Measurements from ENCODE around the gene ARHGAP5. TPM values are rescaled to one million over a fixed set of nuclear protein-coding genes. Genes with fewer than 3 reads are reported as not detected.

ARHGAP5 gene
- total RNA-seq, 1 donor, result 88.7 TPM

GRCh38 chr14:32072676-32073075 is 4.4 kb upstream of the ARHGAP5 start:
- H2AFZ ChIP-seq (ENCODE audit: low read length), result no peak overlapping the region
- H3K79me2 ChIP-seq (ENCODE audit: insufficient read depth, low read length), result peaks cover 2% of the 10 kb centered on the region
- no peaks in the 10 kb centered on the region for H3K9me3 ChIP-seq (ENCODE audit: low read depth, low read length)
- H3K4me1 ChIP-seq (ENCODE audit: insufficient read depth, low read length), result peaks cover 3% of the 10 kb centered on the region
- TF ChIP-seq CTCF (IDR thresholded peaks at IDR 0.05; ENCODE audit: extremely low read depth, low read depth, low read length), result no peak
- no peaks in the 10 kb centered on the region for H3K36me3 ChIP-seq (ENCODE audit: insufficient read depth, low read length)
- DNase-seq (ENCODE audit: insufficient read length, low spot score, missing footprints), result no peak
- no peak overlapping the region for H3K4me3 ChIP-seq (ENCODE audit: insufficient read depth, low read length)
- H3K4me2 ChIP-seq (ENCODE audit: insufficient read depth, low read length), result no peak overlapping the region
- no peak overlapping the region for H3K27ac ChIP-seq (ENCODE audit: low read depth, low read length)
- H3K27me3 ChIP-seq (ENCODE audit: insufficient read depth, low read length), result peaks cover 3% of the 10 kb centered on the region
- no peaks in the 10 kb centered on the region for H4K20me1 ChIP-seq (ENCODE audit: insufficient read depth, low read length)

- peaks cover 6% of the 10 kb centered on the region for H4K20me1 ChIP-seq (ENCODE audit: insufficient read depth, low read length)
- no peaks in the 10 kb centered on the region for H3K9me3 ChIP-seq (ENCODE audit: low read depth, low read length)
- no peak overlapping the region for H2AFZ ChIP-seq (ENCODE audit: low read length)
- peaks cover 8% of the 10 kb centered on the region for H3K4me1 ChIP-seq (ENCODE audit: insufficient read depth, low read length)
- peak; percentile 95 for DNase-seq (ENCODE audit: insufficient read length, low spot score, missing footprints)
- peak; percentile 75 for TF ChIP-seq CTCF (IDR thresholded peaks at IDR 0.05; ENCODE audit: extremely low read depth, low read depth, low read length)
- H3K4me2 ChIP-seq (ENCODE audit: insufficient read depth, low read length), result no peak overlapping the region
- H3K4me3 ChIP-seq (ENCODE audit: insufficient read depth, low read length), result no peak overlapping the region
- peaks cover 3% of the 10 kb centered on the region for H3K27me3 ChIP-seq (ENCODE audit: insufficient read depth, low read length)
- peaks cover 12% of the 10 kb centered on the region for H3K79me2 ChIP-seq (ENCODE audit: insufficient read depth, low read length)
- no peaks in the 10 kb centered on the region for H3K36me3 ChIP-seq (ENCODE audit: insufficient read depth, low read length)
- H3K27ac ChIP-seq (ENCODE audit: low read depth, low read length), result no peak overlapping the region
Measured at GRCh38 chr14:32073537-32074189, 3.4 kb upstream of the ARHGAP5 start.

- H3K4me3 ChIP-seq (ENCODE audit: insufficient read depth, low read length), result no peak overlapping the region
- H3K4me2 ChIP-seq (ENCODE audit: insufficient read depth, low read length), result peak overlapping the region; percentile 93
- no peak for DNase-seq (ENCODE audit: insufficient read length, low spot score, missing footprints)
- H3K4me1 ChIP-seq (ENCODE audit: insufficient read depth, low read length), result peaks cover 14% of the 10 kb centered on the region
- peaks cover 12% of the 10 kb centered on the region for H4K20me1 ChIP-seq (ENCODE audit: insufficient read depth, low read length)
- no peaks in the 10 kb centered on the region for H3K9me3 ChIP-seq (ENCODE audit: low read depth, low read length)
- no peak overlapping the region for H3K27ac ChIP-seq (ENCODE audit: low read depth, low read length)
- H3K27me3 ChIP-seq (ENCODE audit: insufficient read depth, low read length), result peaks cover 3% of the 10 kb centered on the region
- H3K36me3 ChIP-seq (ENCODE audit: insufficient read depth, low read length), result no peaks in the 10 kb centered on the region
- no peak overlapping the region for H2AFZ ChIP-seq (ENCODE audit: low read length)
- H3K79me2 ChIP-seq (ENCODE audit: insufficient read depth, low read length), result peaks cover 26% of the 10 kb centered on the region
- no peak for TF ChIP-seq CTCF (IDR thresholded peaks at IDR 0.05; ENCODE audit: extremely low read depth, low read depth, low read length)
Measured at GRCh38 chr14:32074887-32075572, 2.1 kb upstream of the ARHGAP5 start.

- Histone ChIP-seq H2AFZ (ENCODE audit: low read length) (peak overlapping the region; percentile 92), H3K4me1 (ENCODE audit: insufficient read depth, low read length) (peaks cover 18% of the 10 kb centered on the region), H3K4me3 (ENCODE audit: insufficient read depth, low read length) (peak overlapping the region; percentile 94), H4K20me1 (ENCODE audit: insufficient read depth, low read length) (peaks cover 15% of the 10 kb centered on the region), H3K27me3 (ENCODE audit: insufficient read depth, low read length) (peaks cover 3% of the 10 kb centered on the region), H3K79me2 (ENCODE audit: insufficient read depth, low read length) (peaks cover 32% of the 10 kb centered on the region), H3K4me2 (ENCODE audit: insufficient read depth, low read length) (peak overlapping the region; percentile 93), H3K36me3 (ENCODE audit: insufficient read depth, low read length) (no peaks in the 10 kb centered on the region), H3K27ac (ENCODE audit: low read depth, low read length) (peak overlapping the region; percentile 89), H3K9me3 (ENCODE audit: low read depth, low read length) (no peaks in the 10 kb centered on the region)
- DNase-seq (ENCODE audit: insufficient read length, low spot score, missing footprints), result peak; percentile 89
- no peak for TF ChIP-seq CTCF (IDR thresholded peaks at IDR 0.05; ENCODE audit: extremely low read depth, low read depth, low read length)
Measured at GRCh38 chr14:32075672-32076277, 1.3 kb upstream of the ARHGAP5 start.

Data from osteoblast (primary cell).